PC-3 (cell line): Measurements from ENCODE around the gene WDR33. TPM values are rescaled to one million over a fixed set of nuclear protein-coding genes. Genes with fewer than 3 reads are reported as not detected.

Experiments used
- ATAC-seq: fragments of 200-7000 bp; cut with Tn5 transposase; 2 replicates; pipeline ENCODE4 v1.9.1; 2020; ENCODE audit warnings: mild to moderate bottlenecking, moderate library complexity
- BruUV-seq: library from RNA; stranded (reverse); fragments of 400-500 nt; replicated peaks from 2 replicates; lab custom pipeline; 2021; lab: Mats Ljungman, UMichigan
- CTCF ChIA-PET: fragments of 300-600 bp; sonication (Branson Sonifier 250); formaldehyde crosslinking; loops from one replicate; lab custom pipeline; 2022; ENCODE audit warnings: antibody characterized with exemption; lab: Charles Lee
- POLR2A ChIA-PET: fragments of 300-600 bp; sonication (Branson Sonifier 250); formaldehyde crosslinking; loops from one replicate; lab custom pipeline; 2022; ENCODE audit warnings: antibody characterized with exemption; ENCODE audit not compliant: unreplicated experiment; lab: Charles Lee
- DNase-seq: peaks from one replicate; pipeline ENCODE4 v3.0.0-alpha.2; 2015
- H2AFZ ChIP-seq: fragments of 300-600 bp; sonication (generic); 2 replicates; pipeline ENCODE4 v1.6.0; 2016; ENCODE audit warnings: antibody characterized with exemption, low read length
- H3F3A ChIP-seq: fragments of 300-600 bp; sonication (generic); one replicate; pipeline ENCODE4 v1.6.0; 2017; ENCODE audit warnings: antibody characterized with exemption, low read length, control low read depth, mild to moderate bottlenecking; ENCODE audit not compliant: unreplicated experiment
- H3K27ac ChIP-seq: fragments of 300-600 bp; sonication (generic); 2 replicates; pipeline ENCODE4 v1.5.1; 2016; ENCODE audit warnings: mild to moderate bottlenecking, low read length
- H3K27me3 ChIP-seq: fragments of 300-600 bp; sonication (generic); 2 replicates; pipeline ENCODE4 v1.6.1; 2016; ENCODE audit warnings: low read length, mixed read lengths
- H3K36me3 ChIP-seq: fragments of 300-600 bp; sonication (generic); 2 replicates; pipeline ENCODE4 v1.6.1; 2016; ENCODE audit warnings: low read depth, mixed run types, low read length, mixed read lengths
- H3K4me1 ChIP-seq: fragments of 300-600 bp; sonication (generic); 2 replicates; pipeline ENCODE4 v1.5.1; 2016; ENCODE audit warnings: low read length; ENCODE audit not compliant: insufficient read depth
- H3K4me2 ChIP-seq: fragments of 300-600 bp; sonication (generic); 2 replicates; pipeline ENCODE4 v1.6.0; 2016; ENCODE audit warnings: low read length
- H3K4me3 ChIP-seq: fragments of 300-600 bp; sonication (generic); 2 replicates; pipeline ENCODE4 v1.5.1; 2016; ENCODE audit warnings: mild to moderate bottlenecking, low read length, mixed read lengths
- H3K79me2 ChIP-seq: fragments of 300-600 bp; sonication (generic); 2 replicates; pipeline ENCODE4 v1.6.1; 2017; ENCODE audit warnings: low read length, mixed read lengths
- H3K9ac ChIP-seq: fragments of 300-600 bp; sonication (generic); 2 replicates; pipeline ENCODE4 v1.6.0; 2016; ENCODE audit warnings: mild to moderate bottlenecking, low read length
- H3K9me2 ChIP-seq: fragments of 300-600 bp; sonication (generic); replicated peaks from 2 replicates; pipeline ENCODE4 v1.6.1; 2016; ENCODE audit warnings: mixed run types, low read length, mixed read lengths
- H3K9me3 ChIP-seq: fragments of 300-600 bp; sonication (generic); 2 replicates; pipeline ENCODE4 v1.6.1; 2016; ENCODE audit warnings: low read length, mixed read lengths
- H4K20me1 ChIP-seq: fragments of 300-600 bp; sonication (generic); 2 replicates; pipeline ENCODE4 v1.6.1; 2016; ENCODE audit warnings: low read length, mixed read lengths
- EZH2 ChIP-seq: fragments of 300-600 bp; sonication (generic); IDR thresholded peaks from one replicate; pipeline ENCODE4 v1.6.1; 2017; ENCODE audit warnings: antibody characterized with exemption, mild to moderate bottlenecking, low read length; ENCODE audit not compliant: unreplicated experiment
- EZH2phosphoT487 ChIP-seq: fragments of 300-600 bp; sonication (generic); IDR thresholded peaks from 2 replicates; pipeline ENCODE4 v1.6.1; 2018; ENCODE audit warnings: mild to moderate bottlenecking, antibody characterized with exemption, low read length, borderline replicate concordance
- intact Hi-C: fragments of 100-400 bp; cut with micrococcal nuclease; formaldehyde crosslinking; loops from 2 replicates; pipeline ENCODE4 v1.9.0; 2023
- total RNA-seq: library from RNA; depleted of rRNA; stranded (reverse); fragments of >200 nt; gene quantifications from 2 replicates; pipeline ENCODE4 v1.2.3, GENCODE V29; 2014
- TF ChIP-seq, protein P1 (sequence below): fragments of 300-600 bp; sonication (generic); conservative IDR thresholded peaks from 2 replicates; pipeline ENCODE4 v1.5.1; 2017; ENCODE audit warnings: antibody characterized with exemption, low read depth, mild to moderate bottlenecking, low read length

Gene WDR33
- total RNA-seq, 1 experiment from 2014 or later = 31.7 TPM

DNA sequence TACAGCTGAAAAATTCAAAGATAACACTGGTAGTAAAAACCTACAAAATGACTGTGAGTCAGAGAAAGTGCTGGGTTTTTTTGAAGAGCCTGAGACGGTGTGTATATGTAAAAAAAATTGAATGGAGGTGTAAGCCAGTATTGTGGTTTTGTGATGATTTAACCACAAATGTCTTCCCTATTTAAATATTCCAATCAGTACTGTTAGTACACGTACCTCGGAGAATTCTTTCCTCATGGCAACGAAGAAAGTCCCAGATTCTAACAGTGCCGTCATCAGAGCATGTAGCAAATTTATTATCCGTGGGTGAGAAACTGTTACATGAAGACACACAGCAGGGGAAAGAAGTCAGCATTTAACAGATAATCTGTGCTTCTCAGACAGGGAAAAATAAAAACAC, 48.1 kb downstream of the WDR33 start:
- intact Hi-C loops = no loop called here
- H3K36me3 ChIP-seq = peaks cover 68% of the 10 kb centered on the region

DNA sequence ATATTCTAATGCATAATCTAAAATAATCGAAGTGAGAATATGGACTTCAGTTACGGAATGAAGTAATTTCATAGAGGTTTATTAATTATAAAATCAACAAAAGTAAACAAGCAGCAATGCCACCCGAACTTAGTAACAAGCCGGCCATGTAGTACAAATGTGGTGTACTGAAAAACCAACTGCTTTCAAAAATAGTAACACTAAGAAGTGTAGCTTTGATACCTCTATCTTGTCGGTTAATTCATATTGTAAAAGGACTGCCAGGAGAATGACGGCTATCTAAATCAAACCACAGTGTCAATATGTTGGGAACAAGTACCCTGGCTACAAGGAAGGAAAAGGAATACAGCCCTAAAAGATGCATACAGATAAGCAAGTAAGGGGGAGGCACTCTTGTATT, 48.5 kb downstream of the WDR33 start:
- no peak for DNase-seq
- ChIA-PET CTCF (no interaction called here), POLR2A (no interaction called here)
- Histone ChIP-seq H3K27me3 (no peaks in the 10 kb centered on the region), H3K9ac (no peak overlapping the region), H3K36me3 (peaks cover 66% of the 10 kb centered on the region), H3K4me1 (no peaks in the 10 kb centered on the region), H2AFZ (no peak overlapping the region), H3K27ac (no peak overlapping the region), H4K20me1 (no peaks in the 10 kb centered on the region), H3K79me2 (no peaks in the 10 kb centered on the region), H3K9me3 (no peaks in the 10 kb centered on the region), H3K4me3 (no peak overlapping the region), H3K4me2 (no peak overlapping the region), H3F3A (no peaks in the 10 kb centered on the region), H3K9me2 (no peaks in the 10 kb centered on the region)
- intact Hi-C loops = no loop called here
- no TSS peak for BruUV-seq
- no peak for ATAC-seq
- TF ChIP-seq EZH2phosphoT487 = no peak
- TF ChIP-seq, protein P1, sequence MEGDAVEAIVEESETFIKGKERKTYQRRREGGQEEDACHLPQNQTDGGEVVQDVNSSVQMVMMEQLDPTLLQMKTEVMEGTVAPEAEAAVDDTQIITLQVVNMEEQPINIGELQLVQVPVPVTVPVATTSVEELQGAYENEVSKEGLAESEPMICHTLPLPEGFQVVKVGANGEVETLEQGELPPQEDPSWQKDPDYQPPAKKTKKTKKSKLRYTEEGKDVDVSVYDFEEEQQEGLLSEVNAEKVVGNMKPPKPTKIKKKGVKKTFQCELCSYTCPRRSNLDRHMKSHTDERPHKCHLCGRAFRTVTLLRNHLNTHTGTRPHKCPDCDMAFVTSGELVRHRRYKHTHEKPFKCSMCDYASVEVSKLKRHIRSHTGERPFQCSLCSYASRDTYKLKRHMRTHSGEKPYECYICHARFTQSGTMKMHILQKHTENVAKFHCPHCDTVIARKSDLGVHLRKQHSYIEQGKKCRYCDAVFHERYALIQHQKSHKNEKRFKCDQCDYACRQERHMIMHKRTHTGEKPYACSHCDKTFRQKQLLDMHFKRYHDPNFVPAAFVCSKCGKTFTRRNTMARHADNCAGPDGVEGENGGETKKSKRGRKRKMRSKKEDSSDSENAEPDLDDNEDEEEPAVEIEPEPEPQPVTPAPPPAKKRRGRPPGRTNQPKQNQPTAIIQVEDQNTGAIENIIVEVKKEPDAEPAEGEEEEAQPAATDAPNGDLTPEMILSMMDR = no peak
- no peak for TF ChIP-seq EZH2

More for the DNA sequence above, 48.1 kb downstream of the WDR33 start:
- no peaks in the 10 kb centered on the region for H3K9me3 ChIP-seq
- TF ChIP-seq EZH2phosphoT487 (no peak), EZH2 (no peak)
- TF ChIP-seq, protein P1 = no peak
- POLR2A ChIA-PET = no interaction called here
- H3K4me1 ChIP-seq = no peaks in the 10 kb centered on the region
- H3K27me3 ChIP-seq = no peaks in the 10 kb centered on the region
- no peaks in the 10 kb centered on the region for H3K79me2 ChIP-seq
- H2AFZ ChIP-seq = no peak overlapping the region
- no peaks in the 10 kb centered on the region for H3K9me2 ChIP-seq
- H3K4me2 ChIP-seq = no peak overlapping the region
- no TSS peak for BruUV-seq
- CTCF ChIA-PET = no interaction called here
- DNase-seq (no peak), ATAC-seq (no peak)
- no peaks in the 10 kb centered on the region for H4K20me1 ChIP-seq
- no peak overlapping the region for H3K4me3 ChIP-seq
- no peaks in the 10 kb centered on the region for H3F3A ChIP-seq
- no peak overlapping the region for H3K27ac ChIP-seq
- no peak overlapping the region for H3K9ac ChIP-seq

DNA sequence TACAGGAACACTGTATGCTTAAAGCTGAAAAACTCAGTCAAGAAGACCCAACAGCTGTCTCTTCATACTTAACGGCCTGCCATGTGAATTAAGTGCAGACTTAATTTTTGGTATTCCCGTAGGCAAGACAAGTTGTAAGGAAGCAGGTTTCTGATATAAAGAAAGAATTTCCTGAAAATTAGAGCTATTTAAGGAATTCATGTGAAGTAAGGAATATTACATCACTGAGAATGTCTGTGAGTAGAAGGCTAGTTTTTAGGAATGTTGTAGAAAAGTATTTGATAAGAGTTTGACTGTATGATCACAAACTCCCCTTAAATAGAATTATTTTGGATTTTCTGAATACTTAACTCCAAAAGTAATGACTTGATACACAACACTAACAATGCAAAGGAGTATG, 51.0 kb downstream of the WDR33 start:
- intact Hi-C loops = no loop called here
- ChIA-PET POLR2A (no interaction called here), CTCF (no interaction called here)
- H4K20me1 ChIP-seq = no peaks in the 10 kb centered on the region
- H3F3A ChIP-seq = no peaks in the 10 kb centered on the region
- H3K27me3 ChIP-seq = no peaks in the 10 kb centered on the region
- DNase-seq (no peak), ATAC-seq (no peak)
- peaks cover 54% of the 10 kb centered on the region for H3K36me3 ChIP-seq
- no TSS peak for BruUV-seq
- H3K4me1 ChIP-seq = no peaks in the 10 kb centered on the region
- no peaks in the 10 kb centered on the region for H3K79me2 ChIP-seq
- no peaks in the 10 kb centered on the region for H3K9me2 ChIP-seq
- TF ChIP-seq EZH2 (no peak), EZH2phosphoT487 (no peak)
- TF ChIP-seq, protein P1 = no peak
- H3K27ac ChIP-seq = no peak overlapping the region
- H3K4me3 ChIP-seq = no peak overlapping the region
- H2AFZ ChIP-seq = no peak overlapping the region
- no peak overlapping the region for H3K4me2 ChIP-seq
- no peak overlapping the region for H3K9ac ChIP-seq
- no peaks in the 10 kb centered on the region for H3K9me3 ChIP-seq
